Heart left ventricle (tissue), 13 donors: Measurements from ENCODE around the gene BMPER.

Experiments used
- CTCF ChIP-seq, 12 donors: fragments of 200-600 bp; sonication (generic) in 4 of 12; IDR thresholded peaks; one replicate each; pipeline versions ENCODE4 v1.5.0 to v1.8.0; 2018 to 2022; ENCODE audit warnings: antibody characterized with exemption in 12 of 12, mild to moderate bottlenecking in 5 of 12
- POLR2A ChIP-seq, 2 donors: fragments of 450-650 bp; IDR thresholded peaks; one replicate each; pipeline ENCODE4 v1.6.1; 2017; ENCODE audit warnings: antibody characterized with exemption in 2 of 2, mild to moderate bottlenecking in 2 of 2, moderate library complexity in 2 of 2
- donor health status: ischemic (EF 13 %, LVEDD 7.1; RV severe dilation, severe dysfunction).
- donor health status: DM: no; HTN: yes; CAD: no.
- donor health status: DM: no; HTN: no; CAD: no.
- donor health status: ischemic (EF 25% LVEDD 6.9; RV normal size, moderate dysfunction).
- donor health status: ischemic (EF 25% LVEDD 5.7; RV mildly dilated, moderate dysfunction).
- donor health status: ischemic (EF 35%, LVEDD 5.7; RV mildly dilated, moderate dysfunction).
- donor health status: nonischemic (EF 11% LVEDD 7.7; RV severe dilation, severe dysfunction).
- donor health status: DM: yes; HTN: yes; CAD: no.
- donor health status: PGD.
- donor health status: ischemic (EF 29% LVEDD 5.4; RV normal size, mild dysfunction).
- donor health status: nonischemic (EF 23%, LVEDD 6.1; RV moderate dilation, normal function).

GRCh38 chr7:34081935-34082334, 176.6 kb downstream of the BMPER start:
- no peak for TF ChIP-seq CTCF (IDR thresholded peaks at IDR 0.05)
- TF ChIP-seq POLR2A (IDR thresholded peaks at IDR 0.05): no peak
